IMR-90 (cell line): ENCODE results near the gene SLC35B3.
"Not testable (repeated sequence)": the region's sequence is repeated elsewhere in the genome, so short reads cannot be mapped to it uniquely, and the experiment has no call there.

ENCODE experiments used
- FOS ChIP-seq: fragments of 150-350 bp; IDR thresholded peaks from 2 replicates; pipeline ENCODE4 v1.6.1; 2016; ENCODE audit warnings: low read depth, low read length
- MAFK ChIP-seq: IDR thresholded peaks from 2 replicates; pipeline ENCODE4 v1.6.1; 2012; ENCODE audit warnings: low read depth, low read length, improper control_type of control experiment
- MXI1 ChIP-seq: IDR thresholded peaks from 2 replicates; pipeline ENCODE4 v1.6.1; 2012; ENCODE audit warnings: low read depth, mild to moderate bottlenecking, low read length, moderate library complexity, borderline replicate concordance
- POLR2A ChIP-seq: IDR thresholded peaks from 2 replicates; pipeline ENCODE4 v1.6.1; 2012; ENCODE audit warnings: mild to moderate bottlenecking, low read depth, low read length
- TF ChIP-seq, protein P1 (sequence below): conservative IDR thresholded peaks from 2 replicates; pipeline ENCODE4 v1.5.1; 2012; ENCODE audit warnings: mild to moderate bottlenecking, low read depth, low read length, improper control_type of control experiment

- TF ChIP-seq MXI1, POLR2A, FOS, MAFK: not testable (repeated sequence)
- TF ChIP-seq, protein P1, sequence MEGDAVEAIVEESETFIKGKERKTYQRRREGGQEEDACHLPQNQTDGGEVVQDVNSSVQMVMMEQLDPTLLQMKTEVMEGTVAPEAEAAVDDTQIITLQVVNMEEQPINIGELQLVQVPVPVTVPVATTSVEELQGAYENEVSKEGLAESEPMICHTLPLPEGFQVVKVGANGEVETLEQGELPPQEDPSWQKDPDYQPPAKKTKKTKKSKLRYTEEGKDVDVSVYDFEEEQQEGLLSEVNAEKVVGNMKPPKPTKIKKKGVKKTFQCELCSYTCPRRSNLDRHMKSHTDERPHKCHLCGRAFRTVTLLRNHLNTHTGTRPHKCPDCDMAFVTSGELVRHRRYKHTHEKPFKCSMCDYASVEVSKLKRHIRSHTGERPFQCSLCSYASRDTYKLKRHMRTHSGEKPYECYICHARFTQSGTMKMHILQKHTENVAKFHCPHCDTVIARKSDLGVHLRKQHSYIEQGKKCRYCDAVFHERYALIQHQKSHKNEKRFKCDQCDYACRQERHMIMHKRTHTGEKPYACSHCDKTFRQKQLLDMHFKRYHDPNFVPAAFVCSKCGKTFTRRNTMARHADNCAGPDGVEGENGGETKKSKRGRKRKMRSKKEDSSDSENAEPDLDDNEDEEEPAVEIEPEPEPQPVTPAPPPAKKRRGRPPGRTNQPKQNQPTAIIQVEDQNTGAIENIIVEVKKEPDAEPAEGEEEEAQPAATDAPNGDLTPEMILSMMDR = not testable (repeated sequence)
Observed at GRCh38 chr6:8405946-8406345, 29.4 kb downstream of the SLC35B3 start.
